Suprapubic skin (tissue), 4 donors: ENCODE data around the gene LIN52.

Experiments
- CTCF ChIP-seq, 2 donors: fragments of 200-600 bp in 1 of 2; fragments of 450-650 bp in 1 of 2; sonication (generic) in 1 of 2; IDR thresholded peaks; one replicate each; pipeline ENCODE4 v1.5.1; 2016 to 2019; ENCODE audit warnings: antibody characterized with exemption in 2 of 2, mild to moderate bottlenecking in 1 of 2, moderate library complexity in 1 of 2
- EP300 ChIP-seq: sonication (generic); formaldehyde crosslinking; IDR thresholded peaks from one replicate; pipeline ENCODE4 v1.6.1; 2017; ENCODE audit warnings: antibody characterized with exemption
- POLR2A ChIP-seq, 2 donors: fragments of 450-650 bp; IDR thresholded peaks; one replicate each; pipeline ENCODE4 v1.6.1; 2017; ENCODE audit warnings: antibody characterized with exemption in 2 of 2, mild to moderate bottlenecking in 2 of 2, moderate library complexity in 2 of 2
- POLR2AphosphoS5 ChIP-seq, 3 donors: sonication (generic); formaldehyde crosslinking; IDR thresholded peaks; one replicate each; pipeline ENCODE4 v1.6.1; 2017; ENCODE audit warnings: antibody characterized with exemption in 3 of 3

GRCh38 chr14:74134484-74134883 lies 49.7 kb downstream of the LIN52 start:
- TF ChIP-seq CTCF (IDR thresholded peaks at IDR 0.05) (no peak), POLR2AphosphoS5 (IDR thresholded peaks at IDR 0.05) (no peak), EP300 (no peak), POLR2A (IDR thresholded peaks at IDR 0.05) (no peak)
